ENCODE measurements around the gene CARMIL1.

CARMIL1 gene

DNA sequence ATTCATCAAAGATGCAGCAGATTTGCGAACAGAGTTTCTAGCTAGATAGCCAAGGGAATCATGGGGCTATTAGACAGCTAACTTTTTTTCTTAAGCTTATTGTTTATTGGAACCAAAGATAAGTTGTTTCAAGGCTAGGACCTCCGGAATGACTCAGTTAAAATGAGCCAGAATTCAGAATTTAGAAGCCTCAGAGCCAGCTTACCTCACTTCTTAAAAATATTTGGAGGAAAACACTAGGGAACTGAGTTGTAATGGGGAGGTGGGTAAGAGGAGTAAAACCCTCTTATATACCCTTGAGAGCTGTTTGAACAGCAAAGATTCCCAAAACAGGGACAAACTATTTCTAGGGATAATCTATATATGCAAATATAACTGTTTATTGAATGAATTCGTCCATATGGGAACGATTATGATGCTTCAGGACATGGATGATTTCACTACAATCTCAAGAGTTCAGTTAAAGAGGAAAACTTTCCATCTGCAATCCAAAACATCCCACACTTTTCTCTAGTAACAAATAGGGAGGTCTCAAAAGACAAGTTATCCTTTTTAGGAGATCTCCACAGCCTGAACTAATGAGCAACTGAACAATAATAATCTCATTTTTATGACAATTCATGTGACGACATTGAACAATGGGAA is 12.6 kb upstream of the CARMIL1 start:
- no peaks in the 10 kb centered on the region for H3F3A ChIP-seq (ENCODE audit: low read depth)
- peaks cover 3% of the 10 kb centered on the region for H3K4me1 ChIP-seq (ENCODE audit: insufficient read depth, low read length, poor library complexity, severe bottlenecking)
- H3K9ac ChIP-seq (ENCODE audit: low read depth, low read length, poor library complexity, severe bottlenecking), result no peak overlapping the region
- H3K79me2 ChIP-seq (ENCODE audit: insufficient read depth, low read length), result no peaks in the 10 kb centered on the region
- H4K20me1 ChIP-seq (ENCODE audit: insufficient read depth, low read length, poor library complexity, severe bottlenecking), result no peaks in the 10 kb centered on the region
- H2AFZ ChIP-seq (ENCODE audit: low read length), result peak overlapping the region; percentile 24; the same call in 1 of the 2 replicates
- no peaks in the 10 kb centered on the region for H3K9me3 ChIP-seq (ENCODE audit: insufficient read depth, low read depth, low read length)
- no peaks in the 10 kb centered on the region for H3K27me3 ChIP-seq (ENCODE audit: insufficient read depth, low read length, poor library complexity, severe bottlenecking)
- no peak overlapping the region for H3K4me3 ChIP-seq (ENCODE audit: low read length, poor library complexity, severe bottlenecking)
- H3K36me3 ChIP-seq (ENCODE audit: insufficient read depth, low read length), result no peaks in the 10 kb centered on the region
- H3K9me2 ChIP-seq (replicated peaks; ENCODE audit: low read depth, low read length), result no peaks in the 10 kb centered on the region
- no peak overlapping the region for H3K4me2 ChIP-seq (ENCODE audit: low read depth, low read length, poor library complexity, severe bottlenecking)
- TF ChIP-seq EZH2phosphoT487 (IDR thresholded peaks at IDR 0.05; ENCODE audit: borderline replicate concordance), result no peak
- TF ChIP-seq, protein P1, sequence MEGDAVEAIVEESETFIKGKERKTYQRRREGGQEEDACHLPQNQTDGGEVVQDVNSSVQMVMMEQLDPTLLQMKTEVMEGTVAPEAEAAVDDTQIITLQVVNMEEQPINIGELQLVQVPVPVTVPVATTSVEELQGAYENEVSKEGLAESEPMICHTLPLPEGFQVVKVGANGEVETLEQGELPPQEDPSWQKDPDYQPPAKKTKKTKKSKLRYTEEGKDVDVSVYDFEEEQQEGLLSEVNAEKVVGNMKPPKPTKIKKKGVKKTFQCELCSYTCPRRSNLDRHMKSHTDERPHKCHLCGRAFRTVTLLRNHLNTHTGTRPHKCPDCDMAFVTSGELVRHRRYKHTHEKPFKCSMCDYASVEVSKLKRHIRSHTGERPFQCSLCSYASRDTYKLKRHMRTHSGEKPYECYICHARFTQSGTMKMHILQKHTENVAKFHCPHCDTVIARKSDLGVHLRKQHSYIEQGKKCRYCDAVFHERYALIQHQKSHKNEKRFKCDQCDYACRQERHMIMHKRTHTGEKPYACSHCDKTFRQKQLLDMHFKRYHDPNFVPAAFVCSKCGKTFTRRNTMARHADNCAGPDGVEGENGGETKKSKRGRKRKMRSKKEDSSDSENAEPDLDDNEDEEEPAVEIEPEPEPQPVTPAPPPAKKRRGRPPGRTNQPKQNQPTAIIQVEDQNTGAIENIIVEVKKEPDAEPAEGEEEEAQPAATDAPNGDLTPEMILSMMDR (conservative IDR thresholded peaks at IDR 0.05; ENCODE audit: low read length), result no peak

DNA sequence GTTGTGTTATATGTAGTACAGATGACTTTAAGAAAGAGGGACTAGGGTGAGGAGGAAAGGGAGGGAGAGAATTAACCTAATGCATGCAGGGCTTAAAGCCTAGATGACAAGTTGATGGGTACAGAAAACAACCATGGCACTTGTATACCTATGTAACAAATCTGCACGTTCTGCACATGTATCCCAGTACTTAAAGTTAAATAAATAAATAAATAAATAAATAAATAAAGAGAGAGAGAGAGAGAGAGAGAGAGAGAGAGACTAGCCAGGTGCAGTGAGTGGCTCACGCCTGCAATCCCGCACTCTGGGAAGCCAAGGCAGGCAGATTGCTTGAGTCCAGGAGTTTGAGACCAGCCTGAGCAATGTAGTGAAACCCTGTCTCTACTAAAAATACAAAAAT is 11.5 kb upstream of the CARMIL1 start:
- Histone ChIP-seq H3K4me1 (ENCODE audit: insufficient read depth, low read length, poor library complexity, severe bottlenecking) (peaks cover 3% of the 10 kb centered on the region), H3K36me3 (ENCODE audit: insufficient read depth, low read length) (no peaks in the 10 kb centered on the region), H3K4me2 (ENCODE audit: low read depth, low read length, poor library complexity, severe bottlenecking) (no peak overlapping the region), H2AFZ (ENCODE audit: low read length) (no peak overlapping the region), H4K20me1 (ENCODE audit: insufficient read depth, low read length, poor library complexity, severe bottlenecking) (no peaks in the 10 kb centered on the region), H3K27me3 (ENCODE audit: insufficient read depth, low read length, poor library complexity, severe bottlenecking) (no peaks in the 10 kb centered on the region), H3K9ac (ENCODE audit: low read depth, low read length, poor library complexity, severe bottlenecking) (no peak overlapping the region), H3F3A (ENCODE audit: low read depth) (no peaks in the 10 kb centered on the region), H3K9me2 (replicated peaks; ENCODE audit: low read depth, low read length) (no peaks in the 10 kb centered on the region), H3K79me2 (ENCODE audit: insufficient read depth, low read length) (no peaks in the 10 kb centered on the region), H3K9me3 (ENCODE audit: insufficient read depth, low read depth, low read length) (no peaks in the 10 kb centered on the region), H3K4me3 (ENCODE audit: low read length, poor library complexity, severe bottlenecking) (no peak overlapping the region)
- TF ChIP-seq, protein P1 (conservative IDR thresholded peaks at IDR 0.05; ENCODE audit: low read length), result no peak
- no peak for TF ChIP-seq EZH2phosphoT487 (IDR thresholded peaks at IDR 0.05; ENCODE audit: borderline replicate concordance)

DNA sequence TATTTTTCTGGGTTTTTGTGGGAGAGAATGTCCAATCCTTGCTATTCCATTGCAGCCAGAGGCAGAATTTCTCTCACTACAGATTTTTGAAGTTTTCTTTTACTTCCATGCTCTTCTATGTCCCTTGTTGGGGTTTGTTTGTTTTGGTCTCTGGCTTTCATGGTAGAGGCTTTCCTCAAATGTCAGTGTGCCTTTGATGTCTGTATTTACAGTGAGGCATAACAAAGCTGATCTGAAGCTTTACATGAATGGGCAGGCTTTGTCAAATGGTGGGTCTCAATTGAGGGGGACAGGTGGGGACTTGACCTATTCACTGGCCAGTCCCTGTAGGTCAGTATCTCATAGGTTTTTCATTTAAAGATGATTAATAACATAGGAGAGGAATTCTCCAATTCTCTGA is 8.6 kb upstream of the CARMIL1 start:
- no peak overlapping the region for H3K9ac ChIP-seq (ENCODE audit: low read depth, low read length, poor library complexity, severe bottlenecking)
- peaks cover 9% of the 10 kb centered on the region for H3K4me1 ChIP-seq (ENCODE audit: insufficient read depth, low read length, poor library complexity, severe bottlenecking)
- no peaks in the 10 kb centered on the region for H4K20me1 ChIP-seq (ENCODE audit: insufficient read depth, low read length, poor library complexity, severe bottlenecking)
- H3K4me2 ChIP-seq (ENCODE audit: low read depth, low read length, poor library complexity, severe bottlenecking), result no peak overlapping the region
- no peak overlapping the region; the same call in 1 of the 2 replicates for H2AFZ ChIP-seq (ENCODE audit: low read length)
- H3K79me2 ChIP-seq (ENCODE audit: insufficient read depth, low read length), result no peaks in the 10 kb centered on the region
- TF ChIP-seq EZH2phosphoT487 (IDR thresholded peaks at IDR 0.05; ENCODE audit: borderline replicate concordance), result no peak
- TF ChIP-seq, protein P1 (conservative IDR thresholded peaks at IDR 0.05; ENCODE audit: low read length), result no peak
- H3K36me3 ChIP-seq (ENCODE audit: insufficient read depth, low read length), result no peaks in the 10 kb centered on the region
- H3F3A ChIP-seq (ENCODE audit: low read depth), result no peaks in the 10 kb centered on the region
- no peaks in the 10 kb centered on the region for H3K27me3 ChIP-seq (ENCODE audit: insufficient read depth, low read length, poor library complexity, severe bottlenecking)
- no peak overlapping the region for H3K4me3 ChIP-seq (ENCODE audit: low read length, poor library complexity, severe bottlenecking)
- H3K9me3 ChIP-seq (ENCODE audit: insufficient read depth, low read depth, low read length), result no peaks in the 10 kb centered on the region
- no peaks in the 10 kb centered on the region for H3K9me2 ChIP-seq (replicated peaks; ENCODE audit: low read depth, low read length)
